ENCODE measurements around the gene KRT26.

DNA sequence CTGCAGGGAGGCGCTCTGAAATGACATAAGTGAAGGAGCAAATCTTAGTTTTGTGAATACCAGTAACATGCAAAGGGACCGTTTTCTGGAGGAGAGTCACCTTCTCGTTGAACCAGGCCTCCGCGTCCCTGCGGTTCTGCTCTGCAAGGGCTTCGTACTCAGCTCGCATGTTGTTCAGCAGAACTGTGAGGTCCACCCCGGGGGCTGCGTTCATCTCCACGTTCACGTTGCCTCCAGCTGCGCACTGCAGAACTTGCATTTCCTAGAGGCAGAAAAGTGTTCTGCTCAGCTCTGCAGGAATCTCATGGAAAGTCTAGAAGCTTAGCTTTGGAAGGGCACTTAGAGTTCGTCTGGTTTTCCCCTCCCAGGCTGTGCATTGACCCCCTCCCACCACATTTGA lies 20.9 kb downstream of the KRT26 start:
- TF ChIP-seq, protein P1, sequence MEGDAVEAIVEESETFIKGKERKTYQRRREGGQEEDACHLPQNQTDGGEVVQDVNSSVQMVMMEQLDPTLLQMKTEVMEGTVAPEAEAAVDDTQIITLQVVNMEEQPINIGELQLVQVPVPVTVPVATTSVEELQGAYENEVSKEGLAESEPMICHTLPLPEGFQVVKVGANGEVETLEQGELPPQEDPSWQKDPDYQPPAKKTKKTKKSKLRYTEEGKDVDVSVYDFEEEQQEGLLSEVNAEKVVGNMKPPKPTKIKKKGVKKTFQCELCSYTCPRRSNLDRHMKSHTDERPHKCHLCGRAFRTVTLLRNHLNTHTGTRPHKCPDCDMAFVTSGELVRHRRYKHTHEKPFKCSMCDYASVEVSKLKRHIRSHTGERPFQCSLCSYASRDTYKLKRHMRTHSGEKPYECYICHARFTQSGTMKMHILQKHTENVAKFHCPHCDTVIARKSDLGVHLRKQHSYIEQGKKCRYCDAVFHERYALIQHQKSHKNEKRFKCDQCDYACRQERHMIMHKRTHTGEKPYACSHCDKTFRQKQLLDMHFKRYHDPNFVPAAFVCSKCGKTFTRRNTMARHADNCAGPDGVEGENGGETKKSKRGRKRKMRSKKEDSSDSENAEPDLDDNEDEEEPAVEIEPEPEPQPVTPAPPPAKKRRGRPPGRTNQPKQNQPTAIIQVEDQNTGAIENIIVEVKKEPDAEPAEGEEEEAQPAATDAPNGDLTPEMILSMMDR (IDR thresholded peaks at IDR 0.05; ENCODE audit: insufficient read depth, low read length): no peak
- no peak for TF ChIP-seq POLR2AphosphoS5 (IDR thresholded peaks at IDR 0.05; ENCODE audit: low read depth)
- TF ChIP-seq, protein P2, sequence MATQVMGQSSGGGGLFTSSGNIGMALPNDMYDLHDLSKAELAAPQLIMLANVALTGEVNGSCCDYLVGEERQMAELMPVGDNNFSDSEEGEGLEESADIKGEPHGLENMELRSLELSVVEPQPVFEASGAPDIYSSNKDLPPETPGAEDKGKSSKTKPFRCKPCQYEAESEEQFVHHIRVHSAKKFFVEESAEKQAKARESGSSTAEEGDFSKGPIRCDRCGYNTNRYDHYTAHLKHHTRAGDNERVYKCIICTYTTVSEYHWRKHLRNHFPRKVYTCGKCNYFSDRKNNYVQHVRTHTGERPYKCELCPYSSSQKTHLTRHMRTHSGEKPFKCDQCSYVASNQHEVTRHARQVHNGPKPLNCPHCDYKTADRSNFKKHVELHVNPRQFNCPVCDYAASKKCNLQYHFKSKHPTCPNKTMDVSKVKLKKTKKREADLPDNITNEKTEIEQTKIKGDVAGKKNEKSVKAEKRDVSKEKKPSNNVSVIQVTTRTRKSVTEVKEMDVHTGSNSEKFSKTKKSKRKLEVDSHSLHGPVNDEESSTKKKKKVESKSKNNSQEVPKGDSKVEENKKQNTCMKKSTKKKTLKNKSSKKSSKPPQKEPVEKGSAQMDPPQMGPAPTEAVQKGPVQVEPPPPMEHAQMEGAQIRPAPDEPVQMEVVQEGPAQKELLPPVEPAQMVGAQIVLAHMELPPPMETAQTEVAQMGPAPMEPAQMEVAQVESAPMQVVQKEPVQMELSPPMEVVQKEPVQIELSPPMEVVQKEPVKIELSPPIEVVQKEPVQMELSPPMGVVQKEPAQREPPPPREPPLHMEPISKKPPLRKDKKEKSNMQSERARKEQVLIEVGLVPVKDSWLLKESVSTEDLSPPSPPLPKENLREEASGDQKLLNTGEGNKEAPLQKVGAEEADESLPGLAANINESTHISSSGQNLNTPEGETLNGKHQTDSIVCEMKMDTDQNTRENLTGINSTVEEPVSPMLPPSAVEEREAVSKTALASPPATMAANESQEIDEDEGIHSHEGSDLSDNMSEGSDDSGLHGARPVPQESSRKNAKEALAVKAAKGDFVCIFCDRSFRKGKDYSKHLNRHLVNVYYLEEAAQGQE (IDR thresholded peaks at IDR 0.05; ENCODE audit: insufficient replicate concordance, low read depth): no peak
- TF ChIP-seq GABPA (IDR thresholded peaks at IDR 0.05; ENCODE audit: low read depth): no peak
- TF ChIP-seq SPI1 (IDR thresholded peaks at IDR 0.05; ENCODE audit: borderline replicate concordance, low read depth): no peak

Data from HL-60 (cell line).